IPS-20b (cell line): ENCODE data around the gene CALM3.

ENCODE experiments used
- H3K27ac ChIP-seq: one replicate; pipeline ENCODE4 v1.5.1; 2013; ENCODE audit warnings: low read length
- H3K27me3 ChIP-seq: 2 replicates; pipeline ENCODE4 v1.6.1; 2013; ENCODE audit warnings: mild to moderate bottlenecking, low read length, inconsistent platforms; ENCODE audit not compliant: insufficient read depth
- H3K36me3 ChIP-seq: 2 replicates; pipeline ENCODE4 v1.6.1; 2013; ENCODE audit warnings: low read depth, mild to moderate bottlenecking, inconsistent platforms, low read length, moderate library complexity; ENCODE audit not compliant: insufficient read depth
- H3K4me1 ChIP-seq: 2 replicates; pipeline ENCODE4 v1.6.1; 2013; ENCODE audit warnings: mild to moderate bottlenecking, control low read depth, inconsistent platforms, low read length, moderate library complexity; ENCODE audit not compliant: insufficient read depth
- H3K4me3 ChIP-seq: 2 replicates; pipeline ENCODE4 v1.5.1; 2013; ENCODE audit warnings: mild to moderate bottlenecking, low read length, inconsistent platforms
- H3K9ac ChIP-seq: 2 replicates; pipeline ENCODE4 v1.6.1; 2013; ENCODE audit warnings: low read depth, mild to moderate bottlenecking, inconsistent platforms, low read length, moderate library complexity
- H3K9me3 ChIP-seq: 2 replicates; pipeline ENCODE4 v1.6.1; 2013; ENCODE audit warnings: mild to moderate bottlenecking, low read depth, low read length, inconsistent platforms; ENCODE audit not compliant: insufficient read depth

CALM3 gene

GRCh38 chr19:46608581-46609345 is 7.6 kb downstream of the CALM3 start:
- no peaks in the 10 kb centered on the region for H3K9me3 ChIP-seq
- H3K36me3 ChIP-seq: peaks cover 50% of the 10 kb centered on the region
- H3K27ac ChIP-seq: no peak overlapping the region
- H3K9ac ChIP-seq: no peak overlapping the region
- no peak overlapping the region for H3K4me3 ChIP-seq
- H3K4me1 ChIP-seq: no peaks in the 10 kb centered on the region; the same call in 1 of the 2 replicates
- H3K27me3 ChIP-seq: no peaks in the 10 kb centered on the region

GRCh38 chr19:46609511-46610412 is 8.6 kb downstream of the CALM3 start:
- Histone ChIP-seq H3K4me3 (no peak overlapping the region), H3K9ac (no peak overlapping the region), H3K4me1 (no peaks in the 10 kb centered on the region), H3K27me3 (no peaks in the 10 kb centered on the region), H3K36me3 (peaks cover 50% of the 10 kb centered on the region), H3K27ac (no peak overlapping the region), H3K9me3 (no peaks in the 10 kb centered on the region)

- H3K36me3 ChIP-seq: peaks cover 48% of the 10 kb centered on the region
- H3K27me3 ChIP-seq: no peaks in the 10 kb centered on the region
- H3K27ac ChIP-seq: no peak overlapping the region
- H3K9me3 ChIP-seq: no peaks in the 10 kb centered on the region
- no peak overlapping the region for H3K9ac ChIP-seq
- H3K4me1 ChIP-seq: no peaks in the 10 kb centered on the region
- H3K4me3 ChIP-seq: no peak overlapping the region
These were observed 9.3 kb downstream of the CALM3 start for GRCh38 chr19:46610413-46610775.

- no peaks in the 10 kb centered on the region for H3K27me3 ChIP-seq
- no peaks in the 10 kb centered on the region for H3K4me1 ChIP-seq
- H3K4me3 ChIP-seq: no peak overlapping the region
- peaks cover 41% of the 10 kb centered on the region for H3K36me3 ChIP-seq
- H3K9me3 ChIP-seq: no peaks in the 10 kb centered on the region
- H3K27ac ChIP-seq: no peak overlapping the region
- no peak overlapping the region for H3K9ac ChIP-seq
These were observed 10.0 kb downstream of the CALM3 start for GRCh38 chr19:46610851-46611770.

GRCh38 chr19:46611776-46612175 is 10.6 kb downstream of the CALM3 start:
- no peak overlapping the region for H3K27ac ChIP-seq
- peaks cover 34% of the 10 kb centered on the region for H3K36me3 ChIP-seq

GRCh38 chr19:46613525-46613924 is 12.4 kb downstream of the CALM3 start:
- H3K9ac ChIP-seq: no peak overlapping the region
- no peaks in the 10 kb centered on the region for H3K9me3 ChIP-seq
- no peak overlapping the region for H3K4me3 ChIP-seq
- H3K27ac ChIP-seq: no peak overlapping the region
- H3K4me1 ChIP-seq: no peaks in the 10 kb centered on the region
- H3K27me3 ChIP-seq: no peaks in the 10 kb centered on the region
- peaks cover 16% of the 10 kb centered on the region for H3K36me3 ChIP-seq

More at GRCh38 chr19:46611776-46612175, 10.6 kb downstream of the CALM3 start:
- no peak overlapping the region for H3K4me3 ChIP-seq
- H3K9me3 ChIP-seq: no peaks in the 10 kb centered on the region
- H3K9ac ChIP-seq: no peak overlapping the region
- no peaks in the 10 kb centered on the region for H3K4me1 ChIP-seq
- H3K27me3 ChIP-seq: no peaks in the 10 kb centered on the region

GRCh38 chr19:46614114-46614722 is 13.1 kb downstream of the CALM3 start:
- Histone ChIP-seq H3K27ac (no peak overlapping the region), H3K27me3 (no peaks in the 10 kb centered on the region), H3K36me3 (peaks cover 10% of the 10 kb centered on the region), H3K9ac (no peak overlapping the region), H3K9me3 (no peaks in the 10 kb centered on the region), H3K4me3 (no peak overlapping the region), H3K4me1 (no peaks in the 10 kb centered on the region)

- no peaks in the 10 kb centered on the region for H3K4me1 ChIP-seq
- H3K27me3 ChIP-seq: peaks cover 2% of the 10 kb centered on the region; the same call in 1 of the 2 replicates
- H3K4me3 ChIP-seq: no peak overlapping the region
- no peak overlapping the region for H3K9ac ChIP-seq
- no peaks in the 10 kb centered on the region for H3K9me3 ChIP-seq
- no peaks in the 10 kb centered on the region for H3K36me3 ChIP-seq
- H3K27ac ChIP-seq: no peak overlapping the region
These were observed 14.8 kb downstream of the CALM3 start for GRCh38 chr19:46615966-46616365.

- H3K9me3 ChIP-seq: no peaks in the 10 kb centered on the region
- no peak overlapping the region for H3K27ac ChIP-seq
- no peaks in the 10 kb centered on the region for H3K36me3 ChIP-seq
- H3K4me3 ChIP-seq: no peak overlapping the region
- H3K4me1 ChIP-seq: peaks cover 4% of the 10 kb centered on the region; the same call in 1 of the 2 replicates
- no peak overlapping the region for H3K9ac ChIP-seq
- H3K27me3 ChIP-seq: peaks cover 7% of the 10 kb centered on the region; the same call in 1 of the 2 replicates
These were observed 15.6 kb downstream of the CALM3 start for GRCh38 chr19:46616631-46617322.

GRCh38 chr19:46617601-46618000 is 16.5 kb downstream of the CALM3 start:
- no peak overlapping the region for H3K4me3 ChIP-seq
- peaks cover 7% of the 10 kb centered on the region; the same call in 1 of the 2 replicates for H3K27me3 ChIP-seq
- H3K36me3 ChIP-seq: no peaks in the 10 kb centered on the region
- no peak overlapping the region for H3K27ac ChIP-seq
- no peak overlapping the region for H3K9ac ChIP-seq
- no peaks in the 10 kb centered on the region for H3K9me3 ChIP-seq
- H3K4me1 ChIP-seq: peaks cover 4% of the 10 kb centered on the region; the same call in 1 of the 2 replicates
